ENCODE results near the gene CEP41. TPM values are rescaled to one million over a fixed set of nuclear protein-coding genes. Genes with fewer than 3 reads are reported as not detected.

The CEP41 gene
- total RNA-seq, 1 experiment from 2014 or later: 14.0 TPM

- ChIA-PET POLR2A (interaction anchor here (0.6 to 0.7 kb wide), 2 partner anchors 33 to 52 kb away, joined by 3 read pairs; no protein-coding TSS in a partner anchor), CTCF (no interaction called here)
- no peak for TF ChIP-seq CTCF (IDR thresholded peaks at IDR 0.05; ENCODE audit: unreplicated experiment)
- Mint-ChIP-seq H3K27ac (ENCODE audit: low read depth, unreplicated experiment) (peak overlapping the region; percentile 99), H3K36me3 (ENCODE audit: insufficient read depth, unreplicated experiment) (no peaks in the 10 kb centered on the region), H3K4me3 (ENCODE audit: unreplicated experiment) (no peak overlapping the region), H3K9me3 (ENCODE audit: unreplicated experiment) (peaks cover 7% of the 10 kb centered on the region), H3K27me3 (ENCODE audit: insufficient read depth, unreplicated experiment) (no peaks in the 10 kb centered on the region), H3K4me1 (ENCODE audit: insufficient read depth, unreplicated experiment) (peaks cover 37% of the 10 kb centered on the region)
- intact Hi-C loops (cut with micrococcal nuclease): no loop called here
- DNase-seq (ENCODE audit: unreplicated experiment): no peak
- no TSS peak for BruUV-seq (replicated peaks)
These were observed 66.3 kb downstream of the CEP41 start for GRCh38 chr7:130374507-130374906.

GRCh38 chr7:130372402-130373165 is 68.2 kb downstream of the CEP41 start:
- POLR2A ChIA-PET: interaction anchor here (0.7 to 0.9 kb wide), 2 partner anchors 20 to 55 kb away, joined by 3 to 4 read pairs; no protein-coding TSS in a partner anchor

GRCh38 chr7:130371046-130371445 is 69.8 kb downstream of the CEP41 start:
- POLR2A ChIA-PET: interaction anchor here (0.7 to 1.4 kb wide), 4 partner anchors 12 to 84 kb away, joined by 3 to 5 read pairs (median 5); partner anchors contain the start of genes CEP41 and CPA4
- CTCF ChIA-PET: no interaction called here
- peaks cover 7% of the 10 kb centered on the region for H3K9me3 Mint-ChIP-seq (ENCODE audit: unreplicated experiment)
- no peaks in the 10 kb centered on the region for H3K36me3 Mint-ChIP-seq (ENCODE audit: insufficient read depth, unreplicated experiment)
- no peaks in the 10 kb centered on the region for H3K27me3 Mint-ChIP-seq (ENCODE audit: insufficient read depth, unreplicated experiment)
- intact Hi-C loops (cut with micrococcal nuclease): no loop called here
- H3K4me1 Mint-ChIP-seq (ENCODE audit: insufficient read depth, unreplicated experiment): peaks cover 52% of the 10 kb centered on the region
- H3K27ac Mint-ChIP-seq (ENCODE audit: low read depth, unreplicated experiment): peak overlapping the region; percentile 57
- no TSS peak for BruUV-seq (replicated peaks)
- no peak overlapping the region for H3K4me3 Mint-ChIP-seq (ENCODE audit: unreplicated experiment)
- DNase-seq (ENCODE audit: unreplicated experiment): peak; percentile 96
- no peak for TF ChIP-seq CTCF (IDR thresholded peaks at IDR 0.05; ENCODE audit: unreplicated experiment)

More at GRCh38 chr7:130372402-130373165, 68.2 kb downstream of the CEP41 start:
- Mint-ChIP-seq H3K27me3 (ENCODE audit: insufficient read depth, unreplicated experiment) (no peaks in the 10 kb centered on the region), H3K9me3 (ENCODE audit: unreplicated experiment) (peaks cover 7% of the 10 kb centered on the region), H3K4me3 (ENCODE audit: unreplicated experiment) (no peak overlapping the region), H3K4me1 (ENCODE audit: insufficient read depth, unreplicated experiment) (peaks cover 45% of the 10 kb centered on the region), H3K27ac (ENCODE audit: low read depth, unreplicated experiment) (peak overlapping the region; percentile 99), H3K36me3 (ENCODE audit: insufficient read depth, unreplicated experiment) (no peaks in the 10 kb centered on the region)
- BruUV-seq (replicated peaks): no TSS peak
- no peak for DNase-seq (ENCODE audit: unreplicated experiment)
- CTCF ChIA-PET: interaction anchor here (0.5 to 0.9 kb wide), 2 partner anchors 78 to 95 kb away, joined by 3 read pairs; no protein-coding TSS in a partner anchor
- intact Hi-C loops (cut with micrococcal nuclease): no loop called here
- no peak for TF ChIP-seq CTCF (IDR thresholded peaks at IDR 0.05; ENCODE audit: unreplicated experiment)

GRCh38 chr7:130369831-130370550 is 70.8 kb downstream of the CEP41 start:
- intact Hi-C loops (cut with micrococcal nuclease): no loop called here
- ChIA-PET CTCF (interaction anchor here (0.6 kb wide), 1 partner anchor 255 kb away, joined by 4 read pairs; no protein-coding TSS in a partner anchor), POLR2A (interaction anchor here (0.7 kb wide), 1 partner anchor 1933 kb away, joined by 4 read pairs; no protein-coding TSS in a partner anchor)
- H3K4me3 Mint-ChIP-seq (ENCODE audit: unreplicated experiment): no peak overlapping the region
- DNase-seq (ENCODE audit: unreplicated experiment): no peak
- no peak overlapping the region for H3K27ac Mint-ChIP-seq (ENCODE audit: low read depth, unreplicated experiment)
- no peaks in the 10 kb centered on the region for H3K36me3 Mint-ChIP-seq (ENCODE audit: insufficient read depth, unreplicated experiment)
- peaks cover 7% of the 10 kb centered on the region for H3K9me3 Mint-ChIP-seq (ENCODE audit: unreplicated experiment)
- no peaks in the 10 kb centered on the region for H3K27me3 Mint-ChIP-seq (ENCODE audit: insufficient read depth, unreplicated experiment)
- TF ChIP-seq CTCF (IDR thresholded peaks at IDR 0.05; ENCODE audit: unreplicated experiment): no peak
- peaks cover 54% of the 10 kb centered on the region for H3K4me1 Mint-ChIP-seq (ENCODE audit: insufficient read depth, unreplicated experiment)
- BruUV-seq (replicated peaks): no TSS peak

All from MCF 10A (cell line).